Astrocyte (in vitro differentiated cells and primary cell): ENCODE results near the gene LINS1.

Source experiments
- EZH2 ChIP-seq: IDR thresholded peaks from 2 replicates; pipeline ENCODE4 v1.6.1; 2012; ENCODE audit warnings: mild to moderate bottlenecking, low read length, inconsistent platforms; ENCODE audit not compliant: insufficient read depth
- TF ChIP-seq, protein P1 (sequence below): IDR thresholded peaks from 2 replicates; pipeline ENCODE4 v1.5.1; 2011; ENCODE audit warnings: low read depth, mild to moderate bottlenecking, inconsistent platforms, low read length, moderate library complexity; ENCODE audit not compliant: insufficient read depth

DNA sequence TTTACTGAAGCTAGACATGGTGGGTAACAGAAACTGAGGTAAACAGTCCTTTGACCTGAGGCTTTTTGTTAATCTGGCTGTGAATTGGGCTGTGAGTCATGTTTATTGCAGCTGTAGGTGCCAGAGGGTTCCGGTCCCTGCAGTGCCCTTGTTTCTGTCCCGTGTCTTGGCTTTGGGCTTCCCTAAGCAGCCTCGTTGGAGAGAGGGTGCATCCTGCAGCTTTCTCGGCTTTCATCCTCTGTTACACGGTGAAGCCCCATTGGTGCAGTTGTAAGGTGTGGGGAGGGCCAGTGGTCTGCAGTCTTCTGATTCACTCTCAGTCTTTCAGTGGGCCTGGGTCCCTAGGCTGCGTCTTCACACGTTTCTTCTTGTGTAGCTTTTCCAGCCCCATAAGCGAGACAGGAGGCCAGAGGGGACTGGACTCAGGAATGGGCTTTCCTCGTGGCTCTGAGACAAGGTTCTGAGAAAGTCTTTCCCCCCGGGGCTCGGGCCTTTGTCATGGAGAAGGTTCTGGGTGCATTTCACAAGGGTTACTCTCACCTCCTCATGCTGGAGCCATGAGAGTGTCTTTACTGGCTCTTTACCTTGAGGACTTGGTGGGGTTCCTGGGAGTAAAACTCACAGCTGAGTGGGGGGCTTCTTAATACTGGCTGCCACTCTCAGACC is 33.6 kb upstream of the LINS1 start:
- TF ChIP-seq, protein P1, sequence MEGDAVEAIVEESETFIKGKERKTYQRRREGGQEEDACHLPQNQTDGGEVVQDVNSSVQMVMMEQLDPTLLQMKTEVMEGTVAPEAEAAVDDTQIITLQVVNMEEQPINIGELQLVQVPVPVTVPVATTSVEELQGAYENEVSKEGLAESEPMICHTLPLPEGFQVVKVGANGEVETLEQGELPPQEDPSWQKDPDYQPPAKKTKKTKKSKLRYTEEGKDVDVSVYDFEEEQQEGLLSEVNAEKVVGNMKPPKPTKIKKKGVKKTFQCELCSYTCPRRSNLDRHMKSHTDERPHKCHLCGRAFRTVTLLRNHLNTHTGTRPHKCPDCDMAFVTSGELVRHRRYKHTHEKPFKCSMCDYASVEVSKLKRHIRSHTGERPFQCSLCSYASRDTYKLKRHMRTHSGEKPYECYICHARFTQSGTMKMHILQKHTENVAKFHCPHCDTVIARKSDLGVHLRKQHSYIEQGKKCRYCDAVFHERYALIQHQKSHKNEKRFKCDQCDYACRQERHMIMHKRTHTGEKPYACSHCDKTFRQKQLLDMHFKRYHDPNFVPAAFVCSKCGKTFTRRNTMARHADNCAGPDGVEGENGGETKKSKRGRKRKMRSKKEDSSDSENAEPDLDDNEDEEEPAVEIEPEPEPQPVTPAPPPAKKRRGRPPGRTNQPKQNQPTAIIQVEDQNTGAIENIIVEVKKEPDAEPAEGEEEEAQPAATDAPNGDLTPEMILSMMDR, result no peak
- TF ChIP-seq EZH2, result no peak
